Stomach smooth muscle (tissue), 2 donors: ENCODE results near the gene KBTBD13.
A peak's percentile ranks its signal among the peaks of the same experiment; 100 is the strongest.

ENCODE experiments used
- H3K27ac ChIP-seq: one replicate; pipeline ENCODE4 v1.7.0; 2013; ENCODE audit warnings: mild to moderate bottlenecking, low read length, inconsistent platforms
- H3K27me3 ChIP-seq, 2 donors: one replicate each; pipeline ENCODE4 v1.7.0; 2013; ENCODE audit warnings: low read length in 2 of 2; ENCODE audit not compliant: insufficient read depth in 2 of 2, control insufficient read depth in 1 of 2
- H3K36me3 ChIP-seq, 2 donors: one replicate each; pipeline ENCODE4 v1.7.0; 2013; ENCODE audit warnings: low read length in 2 of 2; ENCODE audit not compliant: control insufficient read depth in 2 of 2, insufficient read depth in 2 of 2
- H3K4me1 ChIP-seq: one replicate; pipeline ENCODE4 v1.7.0; 2013; ENCODE audit warnings: low read length; ENCODE audit not compliant: control insufficient read depth, insufficient read depth
- H3K4me3 ChIP-seq, 2 donors: one replicate each; pipeline ENCODE4 v1.7.0; 2013; ENCODE audit warnings: low read length in 2 of 2
- H3K9ac ChIP-seq, 2 donors: one replicate each; pipeline ENCODE4 v1.7.0; 2013; ENCODE audit warnings: low read length in 2 of 2, mild to moderate bottlenecking in 1 of 2
- H3K9me3 ChIP-seq, 2 donors: one replicate each; pipeline ENCODE4 v1.7.0; 2013; ENCODE audit warnings: low read length in 2 of 2; ENCODE audit not compliant: control insufficient read depth in 2 of 2
- donor health status: healthy.
- donor health status: Pancreatic carcinoma.

The KBTBD13 gene

GRCh38 chr15:65060641-65061397 is 15.7 kb upstream of the KBTBD13 start:
- H3K27ac ChIP-seq: peak overlapping the region; percentile 31
- no peaks in the 10 kb centered on the region for H3K9me3 ChIP-seq
- no peak overlapping the region for H3K9ac ChIP-seq
- no peak overlapping the region for H3K4me3 ChIP-seq
- no peaks in the 10 kb centered on the region for H3K27me3 ChIP-seq
- peaks cover 0 to 8% of the 10 kb centered on the region in 2 donors for H3K36me3 ChIP-seq
- peaks cover 18% of the 10 kb centered on the region for H3K4me1 ChIP-seq

GRCh38 chr15:65062061-65062460 is 14.5 kb upstream of the KBTBD13 start:
- Histone ChIP-seq H3K27ac (peak overlapping the region; percentile 31), H3K4me1 (peaks cover 22% of the 10 kb centered on the region), H3K9ac (no peak overlapping the region), H3K4me3 (no peak overlapping the region), H3K36me3 (peaks cover 0 to 8% of the 10 kb centered on the region in 2 donors), H3K27me3 (peaks cover 0 to 2% of the 10 kb centered on the region in 2 donors), H3K9me3 (no peaks in the 10 kb centered on the region)

GRCh38 chr15:65062726-65063125 is 13.8 kb upstream of the KBTBD13 start:
- H3K27me3 ChIP-seq: peaks cover 2 to 5% of the 10 kb centered on the region in 2 donors
- no peaks in the 10 kb centered on the region for H3K9me3 ChIP-seq
- H3K27ac ChIP-seq: peak overlapping the region; percentile 31
- no peak overlapping the region for H3K4me3 ChIP-seq
- H3K4me1 ChIP-seq: peaks cover 24% of the 10 kb centered on the region
- H3K36me3 ChIP-seq: peaks cover 0 to 6% of the 10 kb centered on the region in 2 donors
- H3K9ac ChIP-seq: no peak overlapping the region

GRCh38 chr15:65066001-65066634 is 10.4 kb upstream of the KBTBD13 start:
- Histone ChIP-seq H3K4me3 (peak overlapping the region in 1 of 2 donors; percentile 76), H3K9me3 (no peaks in the 10 kb centered on the region), H3K27me3 (peaks cover 2 to 5% of the 10 kb centered on the region in 2 donors), H3K36me3 (no peaks in the 10 kb centered on the region), H3K9ac (peak overlapping the region in 1 of 2 donors; percentile 39), H3K27ac (peak overlapping the region; percentile 82), H3K4me1 (peaks cover 51% of the 10 kb centered on the region)

GRCh38 chr15:65066635-65067316 is 9.8 kb upstream of the KBTBD13 start:
- Histone ChIP-seq H3K36me3 (no peaks in the 10 kb centered on the region), H3K9ac (peak overlapping the region; percentile 58 to 74), H3K4me1 (peaks cover 57% of the 10 kb centered on the region), H3K4me3 (peak overlapping the region; percentile 54 to 76), H3K27ac (peak overlapping the region; percentile 82), H3K27me3 (peaks cover 2 to 5% of the 10 kb centered on the region in 2 donors), H3K9me3 (no peaks in the 10 kb centered on the region)

- peak overlapping the region; percentile 58 to 74 for H3K9ac ChIP-seq
- H3K4me3 ChIP-seq: peak overlapping the region; percentile 54 to 76
- peaks cover 61% of the 10 kb centered on the region for H3K4me1 ChIP-seq
- H3K27ac ChIP-seq: peak overlapping the region; percentile 82
- H3K27me3 ChIP-seq: peaks cover 2 to 5% of the 10 kb centered on the region in 2 donors
- no peaks in the 10 kb centered on the region for H3K36me3 ChIP-seq
- H3K9me3 ChIP-seq: no peaks in the 10 kb centered on the region
Measured at GRCh38 chr15:65067317-65067644, 9.3 kb upstream of the KBTBD13 start.

- H3K4me1 ChIP-seq: peaks cover 62% of the 10 kb centered on the region
- peaks cover 2 to 5% of the 10 kb centered on the region in 2 donors for H3K27me3 ChIP-seq
- H3K9me3 ChIP-seq: no peaks in the 10 kb centered on the region
- H3K4me3 ChIP-seq: peak within 1 kb of the TSS; percentile 54 to 76
- H3K27ac ChIP-seq: peak within 1 kb of the TSS; percentile 82
- H3K36me3 ChIP-seq: no peaks in the 10 kb centered on the region
- H3K9ac ChIP-seq: peak within 1 kb of the TSS; percentile 58 to 74
Measured at GRCh38 chr15:65067645-65068402, 8.7 kb upstream of the KBTBD13 start, which contains the start of gene RASL12. TSS of gene RASL12 (minus strand) at chr15:65067991. CDS start at chr15:65067835, 156 bp downstream.

GRCh38 chr15:65068403-65068788 is 8.2 kb upstream of the KBTBD13 start:
- Histone ChIP-seq H3K27ac (peak overlapping the region; percentile 82), H3K4me3 (peak overlapping the region; percentile 20 to 76), H3K27me3 (peaks cover 2 to 5% of the 10 kb centered on the region in 2 donors), H3K4me1 (peaks cover 61% of the 10 kb centered on the region), H3K9me3 (no peaks in the 10 kb centered on the region), H3K9ac (peak overlapping the region in 1 of 2 donors; percentile 49), H3K36me3 (no peaks in the 10 kb centered on the region)

GRCh38 chr15:65069179-65069578 is 7.4 kb upstream of the KBTBD13 start:
- H3K36me3 ChIP-seq: no peaks in the 10 kb centered on the region
- peak overlapping the region; percentile 82 for H3K27ac ChIP-seq
- H3K27me3 ChIP-seq: peaks cover 2 to 5% of the 10 kb centered on the region in 2 donors
- H3K9me3 ChIP-seq: no peaks in the 10 kb centered on the region
- no peak overlapping the region for H3K4me3 ChIP-seq
- H3K4me1 ChIP-seq: peaks cover 61% of the 10 kb centered on the region
- H3K9ac ChIP-seq: peak overlapping the region in 1 of 2 donors; percentile 47
